Naive thymus-derived CD8-positive, alpha-beta T cell (primary cell): ENCODE measurements around the gene MRPL19. TPM values are rescaled to one million over a fixed set of nuclear protein-coding genes. Genes with fewer than 3 reads are reported as not detected.

Experiments used
- ATAC-seq, 2 donors: fragments of 150-1000 bp; cut with Tn5 transposase in 1 of 2; sonication (Bioruptor Pico), chemical (Tn5 transposase) in 1 of 2; 1 replicate in 1 of 2; 2 replicates in 1 of 2; pipeline ENCODE4 v1.10.0; 2021; ENCODE audit warnings: mild to moderate bottlenecking in 2 of 2, moderate library complexity in 2 of 2
- POLR2A ChIA-PET: fragments of 350-600 bp; sonication (Branson Sonifier 250); formaldehyde crosslinking; loops from one replicate; lab custom pipeline; 2021; ENCODE audit warnings: antibody characterized with exemption; lab: Charles Lee
- DNase-seq, 10 donors: peaks; one replicate each; pipeline versions ENCODE4 v3.0.0 to v3.0.0-alpha.2; 2020 to 2022
- H3K27ac Mint-ChIP-seq, 10 donors: one replicate each; pipeline ENCODE4 v1.8.0; 2020 to 2022; ENCODE audit warnings: mild to moderate bottlenecking in 10 of 10, mixed read lengths in 10 of 10, moderate library complexity in 4 of 10, inconsistent platforms in 1 of 10
- H3K27me3 Mint-ChIP-seq, 5 donors: one replicate each; pipeline ENCODE4 v1.8.0; 2021 to 2022; ENCODE audit warnings: mixed read lengths in 5 of 5
- H3K36me3 Mint-ChIP-seq, 3 donors: one replicate each; pipeline ENCODE4 v1.8.0; 2020 to 2022; ENCODE audit warnings: mixed read lengths in 3 of 3, mild to moderate bottlenecking in 2 of 3, inconsistent platforms in 1 of 3
- H3K4me1 Mint-ChIP-seq, 4 donors: one replicate each; pipeline ENCODE4 v1.8.0; 2021 to 2022; ENCODE audit warnings: mixed read lengths in 4 of 4
- H3K4me3 Mint-ChIP-seq, 10 donors: one replicate each; pipeline ENCODE4 v1.8.0; 2020 to 2022; ENCODE audit warnings: mild to moderate bottlenecking in 10 of 10, mixed read lengths in 10 of 10, moderate library complexity in 6 of 10, inconsistent platforms in 1 of 10
- H3K9me3 Mint-ChIP-seq, 9 donors: one replicate each; pipeline ENCODE4 v1.8.0; 2020 to 2022; ENCODE audit warnings: mixed read lengths in 9 of 9, mild to moderate bottlenecking in 3 of 9, inconsistent platforms in 1 of 9, moderate library complexity in 1 of 9
- polyA plus RNA-seq, 3 donors: library from polyadenylated mRNA; unstranded; fragments of 300-500 nt; fragmentation: Illumina TruSeq; gene quantifications; one replicate each; pipeline ENCODE4 v1.2.3, GENCODE V29; 2021
- total RNA-seq, 8 experiments: library from RNA in 2 of 8; stranded (reverse) in 2 of 8; gene quantifications; one replicate each; pipeline ENCODE4 v1.2.3 and lab custom pipeline; 2021 to 2026

The MRPL19 gene
- total RNA-seq = 10 to 100 TPM; 32.7 to 34.5 TPM
- 10 to 100 TPM; 29.8 to 40.8 (median 38.5) TPM for polyA plus RNA-seq
- total RNA-seq (lab: John Stamatoyannopoulos, UW) = 20.0 to 81.2 (median 35.1) reads per million in 6 experiments

- H3K9me3 Mint-ChIP-seq = peaks cover 0 to 3% (median 0%) of the 10 kb centered on the region in 9 donors
- DNase-seq (peak; percentile 49 to 86 (median 72)), ATAC-seq (peak; percentile 95 to 98)
- H3K27me3 Mint-ChIP-seq = peaks cover 0 to 2% (median 0%) of the 10 kb centered on the region in 5 donors
- H3K4me1 Mint-ChIP-seq = peaks cover 13 to 44% (median 33%) of the 10 kb centered on the region in 4 donors
- peak within 1 kb of the TSS; percentile 93 to 97 (median 95) for H3K4me3 Mint-ChIP-seq
- POLR2A ChIA-PET = interaction anchor here (0.6 to 1.5 kb wide), 2 partner anchors 64 to 807 kb away, joined by 3 to 13 read pairs; partner anchors contain the start of gene GCFC2
- peaks cover 3 to 35% (median 3%) of the 10 kb centered on the region in 3 donors for H3K36me3 Mint-ChIP-seq
- H3K27ac Mint-ChIP-seq = peak within 1 kb of the TSS; percentile 86 to 96 (median 94)
Observed at GRCh38 chr2:75646583-75647425, at the start of gene MRPL19. Gene MRPL19, plus strand, starts transcription at chr2:75646783. Its CDS starts 25 bp downstream, at chr2:75646808.

GRCh38 chr2:75596784-75597183, 49.8 kb upstream of the MRPL19 start:
- no peaks in the 10 kb centered on the region for H3K36me3 Mint-ChIP-seq
- no peak overlapping the region for H3K27ac Mint-ChIP-seq
- H3K4me1 Mint-ChIP-seq = no peaks in the 10 kb centered on the region
- no peaks in the 10 kb centered on the region for H3K9me3 Mint-ChIP-seq
- H3K27me3 Mint-ChIP-seq = peaks cover 0 to 10% (median 4%) of the 10 kb centered on the region in 5 donors
- POLR2A ChIA-PET = no interaction called here
- no peak overlapping the region for H3K4me3 Mint-ChIP-seq
- ATAC-seq (no peak), DNase-seq (no peak)

- ATAC-seq (no peak), DNase-seq (no peak)
- Mint-ChIP-seq H3K27me3 (peaks cover 0 to 15% (median 4%) of the 10 kb centered on the region in 5 donors), H3K4me1 (no peaks in the 10 kb centered on the region), H3K36me3 (no peaks in the 10 kb centered on the region), H3K4me3 (no peak overlapping the region), H3K9me3 (no peaks in the 10 kb centered on the region), H3K27ac (no peak overlapping the region)
- POLR2A ChIA-PET = no interaction called here
Observed at GRCh38 chr2:75597949-75598348, 48.6 kb upstream of the MRPL19 start.

GRCh38 chr2:75598589-75599155, 47.9 kb upstream of the MRPL19 start:
- Mint-ChIP-seq H3K4me1 (no peaks in the 10 kb centered on the region), H3K27me3 (peaks cover 0 to 18% (median 2%) of the 10 kb centered on the region in 5 donors), H3K36me3 (no peaks in the 10 kb centered on the region), H3K27ac (no peak overlapping the region), H3K4me3 (no peak overlapping the region), H3K9me3 (no peaks in the 10 kb centered on the region)
- POLR2A ChIA-PET = no interaction called here
- DNase-seq (no peak), ATAC-seq (no peak)

GRCh38 chr2:75600461-75601011, 46.0 kb upstream of the MRPL19 start:
- Mint-ChIP-seq H3K9me3 (no peaks in the 10 kb centered on the region), H3K27ac (no peak overlapping the region), H3K4me1 (no peaks in the 10 kb centered on the region), H3K36me3 (no peaks in the 10 kb centered on the region), H3K27me3 (peaks cover 8 to 29% (median 14%) of the 10 kb centered on the region in 5 donors), H3K4me3 (no peak overlapping the region)
- ATAC-seq (no peak), DNase-seq (no peak)
- POLR2A ChIA-PET = no interaction called here

GRCh38 chr2:75602724-75603342, 43.8 kb upstream of the MRPL19 start:
- POLR2A ChIA-PET = no interaction called here
- H3K36me3 Mint-ChIP-seq = no peaks in the 10 kb centered on the region
- no peak overlapping the region for H3K27ac Mint-ChIP-seq
- no peaks in the 10 kb centered on the region for H3K4me1 Mint-ChIP-seq
- no peaks in the 10 kb centered on the region for H3K9me3 Mint-ChIP-seq
- no peak overlapping the region for H3K4me3 Mint-ChIP-seq
- no peak for ATAC-seq
- peaks cover 18 to 50% (median 33%) of the 10 kb centered on the region in 5 donors for H3K27me3 Mint-ChIP-seq
- DNase-seq = no peak

- POLR2A ChIA-PET = no interaction called here
- Mint-ChIP-seq H3K9me3 (no peaks in the 10 kb centered on the region), H3K36me3 (no peaks in the 10 kb centered on the region), H3K27ac (no peak overlapping the region), H3K27me3 (peaks cover 23 to 52% (median 39%) of the 10 kb centered on the region in 5 donors), H3K4me1 (no peaks in the 10 kb centered on the region), H3K4me3 (no peak overlapping the region)
- no peak for ATAC-seq
- no peak for DNase-seq
Observed at GRCh38 chr2:75603477-75603876, 43.1 kb upstream of the MRPL19 start.

- Mint-ChIP-seq H3K27me3 (peaks cover 29 to 58% (median 48%) of the 10 kb centered on the region in 5 donors), H3K27ac (no peak overlapping the region), H3K4me3 (no peak overlapping the region), H3K9me3 (no peaks in the 10 kb centered on the region), H3K4me1 (no peaks in the 10 kb centered on the region), H3K36me3 (no peaks in the 10 kb centered on the region)
- POLR2A ChIA-PET = no interaction called here
- no peak for DNase-seq
- no peak for ATAC-seq
Observed at GRCh38 chr2:75604484-75604883, 42.1 kb upstream of the MRPL19 start.

GRCh38 chr2:75605770-75606529, 40.6 kb upstream of the MRPL19 start:
- Mint-ChIP-seq H3K27ac (no peak overlapping the region), H3K4me1 (no peaks in the 10 kb centered on the region), H3K36me3 (no peaks in the 10 kb centered on the region), H3K4me3 (no peak overlapping the region), H3K9me3 (no peaks in the 10 kb centered on the region), H3K27me3 (peaks cover 33 to 69% (median 62%) of the 10 kb centered on the region in 5 donors)
- no peak for ATAC-seq
- POLR2A ChIA-PET = no interaction called here
- DNase-seq = no peak

GRCh38 chr2:75606761-75607399, 39.7 kb upstream of the MRPL19 start:
- H3K9me3 Mint-ChIP-seq = no peaks in the 10 kb centered on the region
- no peaks in the 10 kb centered on the region for H3K36me3 Mint-ChIP-seq
- peaks cover 36 to 78% (median 63%) of the 10 kb centered on the region in 5 donors for H3K27me3 Mint-ChIP-seq
- POLR2A ChIA-PET = no interaction called here
- DNase-seq = no peak
- ATAC-seq = no peak
- H3K27ac Mint-ChIP-seq = no peak overlapping the region
- H3K4me1 Mint-ChIP-seq = no peaks in the 10 kb centered on the region
- no peak overlapping the region for H3K4me3 Mint-ChIP-seq

GRCh38 chr2:75607400-75607798, 39.2 kb upstream of the MRPL19 start:
- DNase-seq = no peak
- H3K4me3 Mint-ChIP-seq = no peak overlapping the region
- peaks cover 41 to 84% (median 66%) of the 10 kb centered on the region in 5 donors for H3K27me3 Mint-ChIP-seq
- no peaks in the 10 kb centered on the region for H3K9me3 Mint-ChIP-seq
- H3K36me3 Mint-ChIP-seq = no peaks in the 10 kb centered on the region
- H3K27ac Mint-ChIP-seq = no peak overlapping the region
- ATAC-seq = no peak
- POLR2A ChIA-PET = no interaction called here
- H3K4me1 Mint-ChIP-seq = peaks cover 0 to under 1% (median 0%) of the 10 kb centered on the region in 4 donors
